HepG2 (cell line): ENCODE results near the gene CARD19. TPM values are rescaled to one million over a fixed set of nuclear protein-coding genes. Genes with fewer than 3 reads are reported as not detected.

Source experiments
- ATAC-seq: fragments of 200-7000 bp; cut with Tn5 transposase; 3 replicates; pipeline ENCODE4 v1.9.1; 2020; ENCODE audit warnings: mild to moderate bottlenecking, moderate library complexity
- BruUV-seq: library from RNA; stranded (reverse); fragments of 400-500 nt; replicated peaks from 2 replicates; lab custom pipeline; 2021; lab: Mats Ljungman, UMichigan
- CTCF ChIA-PET: fragments of 300-600 bp; formaldehyde crosslinking; extraction: SDS; loops from one replicate; lab custom pipeline; 2021; ENCODE audit warnings: low total read pairs, inconsistent platforms, low intra/inter-chr PET ratio; lab: Yijun Ruan, JAX
- POLR2A ChIA-PET: fragments of 350-600 bp; sonication (Branson Sonifier 250); formaldehyde crosslinking; loops from one replicate; lab custom pipeline; 2020; ENCODE audit warnings: antibody characterized with exemption, inconsistent platforms; lab: Yijun Ruan, JAX
- DNase-seq: peaks from one replicate; pipeline ENCODE4 v3.0.0-alpha.2; 2015; ENCODE audit warnings: low spot score
- FAIRE-seq: peaks from 3 replicates; lab custom pipeline; 2011; peaks lifted over from hg19 to GRCh38; lab: Jason Lieb, UNC
- H2AFZ ChIP-seq: one replicate; pipeline ENCODE4 v1.6.1; 2011; ENCODE audit warnings: low read length, inconsistent platforms
- H3K27ac ChIP-seq: fragments of 300-600 bp; 3 replicates; pipeline ENCODE4 v1.8.0; 2011; ENCODE audit warnings: mixed run types, mild to moderate bottlenecking, mixed read lengths, low read length, inconsistent platforms; ENCODE audit not compliant: insufficient read depth; ENCODE audit errors: extremely low read length
- H3K27me3 ChIP-seq, 2 experiments: fragments of 200-600 bp in 1 of 2; 2 replicates in 1 of 2; 3 replicates in 1 of 2; pipeline versions ENCODE4 v1.6.0 to v1.8.0; 2011; ENCODE audit warnings: low read length in 2 of 2, mild to moderate bottlenecking in 2 of 2, moderate library complexity in 2 of 2, inconsistent platforms in 1 of 2; ENCODE audit not compliant: insufficient read depth in 2 of 2, control insufficient read depth in 1 of 2
- H3K36me3 ChIP-seq, 2 experiments: fragments of 200-600 bp in 1 of 2; replicated peaks in 1 of 2; 2 replicates in 1 of 2; 3 replicates in 1 of 2; pipeline versions ENCODE4 v1.5.1 to v1.8.0; 2011; ENCODE audit warnings: low read length in 2 of 2, inconsistent platforms in 1 of 2; ENCODE audit not compliant: insufficient read depth in 2 of 2, control insufficient read depth in 1 of 2
- H3K4me1 ChIP-seq: 2 replicates; pipeline ENCODE4 v1.5.1; 2012; ENCODE audit warnings: low read length, inconsistent platforms; ENCODE audit not compliant: insufficient read depth
- H3K4me2 ChIP-seq: 2 replicates; pipeline ENCODE4 v1.6.0; 2011; ENCODE audit warnings: low read depth, low read length, inconsistent platforms
- H3K4me3 ChIP-seq, 3 experiments: fragments of 200-600 bp in 1 of 3; sonication (generic), shearing (Covaris generic) in 1 of 3; replicated peaks in 1 of 3; 2 replicates each; pipeline ENCODE4 v1.5.1; 2011 to 2016; ENCODE audit warnings: low read length in 3 of 3, inconsistent platforms in 2 of 3, low read depth in 2 of 3, mild to moderate bottlenecking in 2 of 3, control low read depth in 1 of 3, mixed read lengths in 1 of 3; ENCODE audit not compliant: insufficient read depth in 1 of 3
- H3K79me2 ChIP-seq: one replicate; pipeline ENCODE4 v1.6.1; 2011; ENCODE audit warnings: low read length, inconsistent platforms; ENCODE audit not compliant: insufficient read depth
- H3K9ac ChIP-seq: 2 replicates; pipeline ENCODE4 v1.6.0; 2011; ENCODE audit warnings: mild to moderate bottlenecking, low read depth, low read length, inconsistent platforms; ENCODE audit not compliant: insufficient read depth
- H3K9me3 ChIP-seq: 2 replicates; pipeline ENCODE4 v1.5.1; 2012; ENCODE audit warnings: mild to moderate bottlenecking, low read length
- H4K20me1 ChIP-seq: 2 replicates; pipeline ENCODE4 v1.6.0; 2011; ENCODE audit warnings: inconsistent platforms, mild to moderate bottlenecking, low read length, moderate library complexity; ENCODE audit not compliant: insufficient read depth
- ELF4 ChIP-seq: sonication (generic); formaldehyde crosslinking; IDR thresholded peaks from 2 replicates; pipeline ENCODE4 v1.5.0; 2020; ENCODE audit warnings: missing genetic modification reagents, mild to moderate bottlenecking, moderate library complexity, borderline replicate concordance
- KLF6 ChIP-seq: IDR thresholded peaks from 2 replicates; pipeline ENCODE4 v1.8.0; 2016; ENCODE audit warnings: missing biosample characterization, missing genetic modification reagents
- NR2C2 ChIP-seq: sonication (generic); formaldehyde crosslinking; IDR thresholded peaks from 2 replicates; pipeline ENCODE4 v1.4.0; 2020; ENCODE audit warnings: missing genetic modification reagents, mild to moderate bottlenecking, moderate library complexity, borderline replicate concordance
- RBM39 ChIP-seq: fragments of 200-400 bp; formaldehyde crosslinking; IDR thresholded peaks from one replicate; pipeline ENCODE4 v1.6.1; 2018; ENCODE audit warnings: antibody characterized with exemption, mild to moderate bottlenecking, low read depth, low read length; ENCODE audit not compliant: poor library complexity, severe bottlenecking
- ZC3H13 ChIP-seq: sonication (generic); formaldehyde crosslinking; IDR thresholded peaks from 2 replicates; pipeline ENCODE4 v1.8.1; 2023; ENCODE audit warnings: mild to moderate bottlenecking, missing genetic modification reagents, moderate library complexity
- ZSCAN5A ChIP-seq: sonication (generic); formaldehyde crosslinking; IDR thresholded peaks from 2 replicates; pipeline ENCODE4 v1.8.0; 2022; ENCODE audit warnings: mild to moderate bottlenecking, missing genetic modification reagents, borderline replicate concordance
- WGBS: methylation state at CpG from one replicate; pipeline ENCODE4 v1.1.6; 2017; ENCODE audit warnings: low lambda C conversion rate; 5-methylcytosine and 5-hydroxymethylcytosine counted together
- in situ Hi-C: cut with HindIII; loops from 2 replicates; pipeline ENCODE4 v1.10.0; 2017; ENCODE audit warnings: low pct_unique_long_range_greater_than_20kb; ENCODE audit not compliant: extremely low pct_ligation_motif_present
- intact Hi-C: fragments of 100-400 bp; cut with micrococcal nuclease; formaldehyde crosslinking; loops from one replicate; pipeline ENCODE4 v1.10.0; 2022; ENCODE audit not compliant: unreplicated experiment
- polyA plus RNA-seq, 8 experiments: library from polyadenylated mRNA; depleted of rRNA in 3 of 8; stranded (reverse) in 7 of 8; unstranded in 1 of 8; fragments of >200 nt; fragmentation: Illumina TruSeq in 4 of 8; extraction: Trizol in 4 of 8; gene quantifications; 2 replicates each; pipeline versions ENCODE4 v1.2.1 to v1.2.3, GENCODE V29; 2011 to 2016; ENCODE audit warnings: low read depth in 4 of 8, missing spikeins in 1 of 8, mixed read lengths in 1 of 8; ENCODE audit not compliant: insufficient read depth in 1 of 8
- total RNA-seq, 5 experiments: library from RNA; depleted of rRNA; stranded (reverse); fragments of >200 nt; fragmentation: Illumina TruSeq; extraction: Trizol; gene quantifications; 2 replicates each; pipeline ENCODE4 v1.2.3, GENCODE V29; 2016; ENCODE audit warnings: low read depth in 1 of 5

CARD19 gene
- total and polyA plus RNA-seq, 2 of the 13 experiments (the other 11 are each of a cell fraction or from before 2014, with no cell fraction given): 18.4 to 47.2 TPM

- ChIA-PET POLR2A (no interaction called here), CTCF (no interaction called here)
- H3K4me2 ChIP-seq: no peak overlapping the region
- in situ Hi-C loops: no loop called here
- H3K9ac ChIP-seq: no peak overlapping the region
- no peaks in the 10 kb centered on the region for H3K9me3 ChIP-seq
- no peak overlapping the region for H3K27ac ChIP-seq
- intact Hi-C loops: no loop called here
- no peaks in the 10 kb centered on the region for H3K27me3 ChIP-seq
- DNase-seq (no peak), ATAC-seq (no peak), FAIRE-seq (no peak)
- TF ChIP-seq NR2C2 (CRISPR knock-in tag) (no peak), KLF6 (CRISPR knock-in tag) (no peak), RBM39 (no peak), ZC3H13 (no peak), ZSCAN5A (CRISPR knock-in tag) (no peak), ELF4 (CRISPR knock-in tag) (no peak)
- 77% methylated on average over 13 of the region's 15 CpGs for WGBS
- H2AFZ ChIP-seq: no peak overlapping the region
- no peaks in the 10 kb centered on the region for H3K36me3 ChIP-seq
- BruUV-seq: no TSS peak
- no peak overlapping the region for H3K4me3 ChIP-seq
- peaks cover 31% of the 10 kb centered on the region for H3K4me1 ChIP-seq
- no peaks in the 10 kb centered on the region for H3K79me2 ChIP-seq
- no peaks in the 10 kb centered on the region for H4K20me1 ChIP-seq
Measured at GRCh38 chr9:93065135-93065720, 30.8 kb upstream of the CARD19 start.
